IMR-90 (cell line): ENCODE data around the gene PRAME. TPM values are rescaled to one million over a fixed set of nuclear protein-coding genes. Genes with fewer than 3 reads are reported as not detected.

Experiments
- ATAC-seq: fragments of 200-7000 bp; cut with Tn5 transposase; 2 replicates; pipeline ENCODE4 v1.9.1; 2020; ENCODE audit warnings: low read depth, mild to moderate bottlenecking, moderate library complexity
- BruUV-seq: library from RNA; stranded (reverse); fragments of 400-500 nt; replicated peaks from 2 replicates; lab custom pipeline; 2021; lab: Mats Ljungman, UMichigan
- CTCF ChIA-PET: fragments of 300-600 bp; formaldehyde crosslinking; extraction: SDS; loops from one replicate; lab custom pipeline; 2021; ENCODE audit warnings: antibody characterized with exemption; lab: Yijun Ruan, JAX
- POLR2A ChIA-PET: fragments of 300-600 bp; sonication (Branson Sonifier 250); formaldehyde crosslinking; loops from one replicate; lab custom pipeline; 2022; ENCODE audit warnings: antibody characterized with exemption; ENCODE audit not compliant: unreplicated experiment; lab: Charles Lee
- DNase-seq: peaks from one replicate; pipeline ENCODE4 v3.0.0; 2013
- H2AFZ ChIP-seq: replicated peaks from 2 replicates; pipeline ENCODE3; 2013; ENCODE audit warnings: low read length, mild to moderate bottlenecking; ENCODE audit not compliant: poor library complexity
- H2AK5ac ChIP-seq: 2 replicates; pipeline ENCODE4 v1.6.1; 2013; ENCODE audit warnings: low read depth, low read length, inconsistent platforms
- H2AK9ac ChIP-seq: replicated peaks from 2 replicates; pipeline ENCODE3; 2013; ENCODE audit warnings: mild to moderate bottlenecking, low read depth, low read length, moderate library complexity; ENCODE audit not compliant: poor library complexity
- H2BK120ac ChIP-seq: 2 replicates; pipeline ENCODE4 v1.6.1; 2013; ENCODE audit warnings: low read depth, low read length, inconsistent platforms
- H2BK15ac ChIP-seq: 3 replicates; pipeline ENCODE4 v1.6.1; 2013; ENCODE audit warnings: low read depth, low read length, inconsistent platforms
- H2BK20ac ChIP-seq: 2 replicates; pipeline ENCODE4 v1.6.1; 2013; ENCODE audit warnings: low read depth, mild to moderate bottlenecking, inconsistent platforms, low read length, moderate library complexity
- H2BK5ac ChIP-seq: 2 replicates; pipeline ENCODE4 v1.6.1; 2013; ENCODE audit warnings: mild to moderate bottlenecking, low read depth, low read length, inconsistent platforms; ENCODE audit not compliant: poor library complexity, severe bottlenecking
- H3K14ac ChIP-seq: replicated peaks from 2 replicates; pipeline ENCODE4 v1.6.1; 2013; ENCODE audit warnings: low read depth, low read length, inconsistent platforms
- H3K18ac ChIP-seq: 2 replicates; pipeline ENCODE4 v1.6.1; 2013; ENCODE audit warnings: low read depth, low read length, control low read depth
- H3K23ac ChIP-seq: 2 replicates; pipeline ENCODE4 v1.6.1; 2013; ENCODE audit warnings: low read depth, low read length, inconsistent platforms
- H3K27ac ChIP-seq: 2 replicates; pipeline ENCODE4 v1.5.1; 2013; ENCODE audit warnings: mild to moderate bottlenecking, control low read depth, low read length; ENCODE audit not compliant: insufficient read depth
- H3K27me3 ChIP-seq: 2 replicates; pipeline ENCODE4 v1.6.1; 2013; ENCODE audit warnings: low read length; ENCODE audit not compliant: control insufficient read depth, insufficient read depth
- H3K36me3 ChIP-seq: 2 replicates; pipeline ENCODE4 v1.6.1; 2013; ENCODE audit warnings: low read length, mixed read lengths; ENCODE audit not compliant: control insufficient read depth, insufficient read depth
- H3K4ac ChIP-seq: 2 replicates; pipeline ENCODE4 v1.6.1; 2013; ENCODE audit warnings: low read depth, low read length, inconsistent platforms
- H3K4me1 ChIP-seq: 2 replicates; pipeline ENCODE4 v1.6.1; 2013; ENCODE audit warnings: low read length, mixed read lengths; ENCODE audit not compliant: control insufficient read depth, insufficient read depth
- H3K4me2 ChIP-seq: 2 replicates; pipeline ENCODE4 v1.6.1; 2013; ENCODE audit warnings: low read depth, mild to moderate bottlenecking, control low read depth, low read length, moderate library complexity
- H3K4me3 ChIP-seq: 2 replicates; pipeline ENCODE4 v1.5.1; 2013; ENCODE audit warnings: low read depth, mild to moderate bottlenecking, control low read depth, low read length, moderate library complexity; ENCODE audit not compliant: insufficient read depth
- H3K56ac ChIP-seq: 2 replicates; pipeline ENCODE4 v1.6.1; 2013; ENCODE audit warnings: low read length, inconsistent platforms; ENCODE audit not compliant: insufficient read depth; ENCODE audit errors: extremely low read depth
- H3K79me1 ChIP-seq, 2 experiments: 2 replicates each; pipeline ENCODE4 v1.6.1; 2013; ENCODE audit warnings: low read length in 2 of 2, inconsistent platforms in 1 of 2, low read depth in 1 of 2
- H3K9ac ChIP-seq: 2 replicates; pipeline ENCODE4 v1.6.1; 2013; ENCODE audit warnings: low read depth, low read length, control low read depth
- H3K9me1 ChIP-seq: 2 replicates; pipeline ENCODE4 v1.6.1; 2013; ENCODE audit warnings: low read length, inconsistent platforms; ENCODE audit not compliant: insufficient read depth
- H3K9me3 ChIP-seq: 2 replicates; pipeline ENCODE4 v1.6.1; 2013; ENCODE audit warnings: low read length; ENCODE audit not compliant: control insufficient read depth, insufficient read depth
- H4K20me1 ChIP-seq: 2 replicates; pipeline ENCODE4 v1.6.1; 2013; ENCODE audit warnings: low read length, inconsistent platforms; ENCODE audit not compliant: insufficient read depth
- H4K5ac ChIP-seq: 2 replicates; pipeline ENCODE4 v1.6.1; 2013; ENCODE audit warnings: mild to moderate bottlenecking, low read depth, low read length, control low read depth
- H4K8ac ChIP-seq, 2 experiments: 2 replicates each; pipeline ENCODE4 v1.6.1; 2013; ENCODE audit warnings: low read depth in 2 of 2, low read length in 2 of 2, control low read depth in 1 of 2, inconsistent platforms in 1 of 2
- H4K91ac ChIP-seq: 2 replicates; pipeline ENCODE4 v1.6.1; 2013; ENCODE audit warnings: low read depth, low read length, inconsistent platforms; ENCODE audit not compliant: insufficient read depth
- ELK1 ChIP-seq: fragments of 150-350 bp; IDR thresholded peaks from 2 replicates; pipeline ENCODE4 v1.6.1; 2016; ENCODE audit warnings: low read depth, mild to moderate bottlenecking, low read length, moderate library complexity, borderline replicate concordance
- FOS ChIP-seq: fragments of 150-350 bp; IDR thresholded peaks from 2 replicates; pipeline ENCODE4 v1.6.1; 2016; ENCODE audit warnings: low read depth, low read length
- MXI1 ChIP-seq: IDR thresholded peaks from 2 replicates; pipeline ENCODE4 v1.6.1; 2012; ENCODE audit warnings: low read depth, mild to moderate bottlenecking, low read length, moderate library complexity, borderline replicate concordance
- POLR2A ChIP-seq: IDR thresholded peaks from 2 replicates; pipeline ENCODE4 v1.6.1; 2012; ENCODE audit warnings: mild to moderate bottlenecking, low read depth, low read length
- RAD21 ChIP-seq: IDR thresholded peaks from 2 replicates; pipeline ENCODE4 v1.6.1; 2012; ENCODE audit warnings: low read length, improper control_type of control experiment
- WGBS, 2 experiments: methylation state at CpG; one replicate each; pipeline versions ENCODE4 v1.1.5 to v1.1.7; 2013; ENCODE audit warnings: missing lambda C conversion rate in 2 of 2; ENCODE audit not compliant: insufficient read length in 1 of 2; ENCODE audit errors: extremely low coverage in 2 of 2; 5-methylcytosine and 5-hydroxymethylcytosine counted together
- dilution Hi-C: fragments of 300-500 bp; cut with HindIII; formaldehyde crosslinking; loops from one replicate; pipeline ENCODE4 v1.14.3; 2018; ENCODE audit warnings: low sequenced_read_pairs; ENCODE audit not compliant: unreplicated experiment
- in situ Hi-C: fragments of 300-500 bp; cut with MboI; formaldehyde crosslinking; loops from 3 replicates; pipeline ENCODE4 v1.14.3; 2019; ENCODE audit warnings: low sequenced_read_pairs, inconsistent platforms, mixed read lengths
- intact Hi-C: fragments of 100-400 bp; cut with micrococcal nuclease; formaldehyde crosslinking; loops from 2 replicates; pipeline ENCODE4 v1.10.0; 2022
- polyA plus RNA-seq, 3 experiments: library from polyadenylated mRNA; depleted of rRNA; stranded (reverse); fragments of >200 nt; gene quantifications; 2 replicates each; pipeline ENCODE4 v1.2.3, GENCODE V29; 2012; ENCODE audit warnings: low replicate concordance in 1 of 3
- total RNA-seq: library from RNA; depleted of rRNA; stranded (reverse); fragments of >200 nt; gene quantifications from 2 replicates; pipeline ENCODE4 v1.2.3, GENCODE V29; 2012

The PRAME gene
- total and polyA plus RNA-seq, 2 of the 4 experiments (the other 2 are of a cell fraction): not detected

- H2BK15ac ChIP-seq: no peak overlapping the region
- no peak overlapping the region for H2BK120ac ChIP-seq
- no peak overlapping the region for H3K27ac ChIP-seq
- H3K4me1 ChIP-seq: no peaks in the 10 kb centered on the region
- H3K9ac ChIP-seq: no peak overlapping the region
- no peak overlapping the region for H3K4ac ChIP-seq
- DNase-seq (no peak), ATAC-seq (no peak)
- TF ChIP-seq RAD21 (no peak), FOS (no peak), POLR2A (no peak), ELK1 (no peak), MXI1 (no peak)
- in situ Hi-C loops: no loop called here
- no peak overlapping the region for H3K18ac ChIP-seq
- BruUV-seq: no TSS peak
- dilution Hi-C loops: no loop called here
- H4K5ac ChIP-seq: no peak overlapping the region
- H3K27me3 ChIP-seq: peaks cover 17% of the 10 kb centered on the region
- intact Hi-C loops: no loop called here
- WGBS, 2 experiments: no CpG with 5 or more reads among the region's 9 CpGs
- H3K56ac ChIP-seq: no peak overlapping the region
- ChIA-PET CTCF (no interaction called here), POLR2A (no interaction called here)
- H2AK9ac ChIP-seq: no peak overlapping the region
- H3K79me1 ChIP-seq: no peaks in the 10 kb centered on the region
- H3K4me2 ChIP-seq: no peak overlapping the region
- H3K4me3 ChIP-seq: no peak overlapping the region
- no peaks in the 10 kb centered on the region for H3K9me3 ChIP-seq
- H2BK20ac ChIP-seq: no peak overlapping the region
- H4K8ac ChIP-seq: no peak overlapping the region
- no peaks in the 10 kb centered on the region for H4K20me1 ChIP-seq
- H3K23ac ChIP-seq: no peak overlapping the region
- no peak overlapping the region for H2AK5ac ChIP-seq
- no peak overlapping the region for H2AFZ ChIP-seq
- H4K91ac ChIP-seq: no peak overlapping the region
- no peak overlapping the region for H2BK5ac ChIP-seq
- no peaks in the 10 kb centered on the region for H3K9me1 ChIP-seq
- H3K36me3 ChIP-seq: no peaks in the 10 kb centered on the region
- H3K14ac ChIP-seq: no peak overlapping the region
Measured at GRCh38 chr22:22548317-22548716, 10.7 kb downstream of the PRAME start.
